Activated CD8-positive, alpha-beta memory T cell treated with anti-CD3 and anti-CD28 coated beads, Interleukin-2, amount 50 U/mL, for 48 hours (primary cell): ENCODE measurements around the gene RPL3.

Experiments used
- DNase-seq: peaks from one replicate; pipeline ENCODE4 v3.0.0-alpha.2; 2020

RPL3 gene

DNA sequence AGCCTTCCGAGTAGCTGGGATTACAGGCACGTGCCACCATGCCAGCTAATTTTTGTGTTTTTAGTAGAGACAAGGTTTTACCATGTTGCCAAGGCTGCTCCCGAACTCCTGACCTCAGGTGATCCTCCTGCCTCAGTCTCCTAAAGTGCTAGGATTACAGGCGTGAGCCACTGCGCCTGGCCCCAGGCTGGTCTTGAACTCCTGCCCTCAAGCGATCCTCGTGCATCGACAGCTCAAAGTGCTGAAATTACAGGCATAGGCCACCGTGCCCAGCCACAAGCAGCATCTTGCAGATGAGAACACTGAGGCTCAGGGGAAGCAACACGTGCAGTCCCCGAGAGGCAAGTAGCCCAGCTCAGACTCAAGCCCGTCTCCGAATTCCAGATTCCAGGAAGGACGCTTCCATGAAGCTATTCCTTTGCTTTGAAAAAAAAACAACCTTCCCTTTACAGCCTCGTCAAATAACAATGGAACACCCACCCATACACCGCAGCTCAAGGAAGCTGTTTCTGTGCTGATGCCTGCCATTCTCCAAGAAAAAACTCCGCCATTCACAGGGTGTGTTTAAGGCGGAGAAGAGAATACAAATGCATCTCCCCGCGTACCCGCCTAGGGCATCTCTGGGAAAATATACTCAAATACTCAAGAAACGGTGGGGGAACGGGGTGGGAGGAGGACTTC, 40.1 kb downstream of the RPL3 start:
- DNase-seq: no peak

DNA sequence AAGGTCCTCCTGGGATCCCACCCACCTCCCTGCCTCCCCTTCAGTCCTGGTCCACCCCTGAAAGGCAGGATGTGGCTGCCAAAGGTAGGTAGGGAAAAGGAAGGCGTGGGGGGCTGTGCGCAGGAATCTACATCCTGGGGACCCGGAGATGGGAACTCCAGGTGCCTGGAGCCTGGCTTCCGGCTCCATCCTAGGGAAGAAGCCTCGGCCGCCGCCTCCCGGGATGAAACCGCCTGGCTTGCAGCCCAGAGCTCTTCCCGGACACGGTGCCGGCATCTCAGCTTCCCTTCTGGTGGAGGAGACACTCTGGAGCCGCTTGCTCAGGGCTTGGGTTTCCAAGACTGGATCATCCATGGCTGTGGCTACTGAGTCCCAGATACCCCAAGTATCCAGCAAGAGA, 41.4 kb downstream of the RPL3 start:
- DNase-seq: no peak

DNA sequence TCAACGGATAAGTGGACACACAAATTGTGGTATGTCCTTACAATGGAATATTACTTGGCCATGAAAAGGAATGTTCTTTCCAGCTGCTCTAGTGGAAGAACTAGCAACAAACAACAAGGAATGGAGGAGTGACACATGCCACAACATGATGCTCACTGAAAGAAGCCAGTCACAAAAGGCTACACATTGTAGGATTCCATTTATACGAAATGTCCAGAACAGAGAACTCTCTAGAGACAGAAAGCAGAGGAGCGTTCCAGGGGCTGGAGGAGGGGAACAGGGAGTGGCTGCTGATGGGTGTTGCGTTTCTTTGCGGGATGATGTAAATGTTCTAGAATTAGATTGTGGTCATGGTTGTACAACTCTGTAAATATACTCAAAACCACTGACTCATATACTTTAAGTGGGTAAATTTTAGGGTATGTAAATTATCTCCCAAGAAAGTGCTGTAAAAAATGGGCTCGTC, 42.2 kb downstream of the RPL3 start:
- no peak for DNase-seq

DNA sequence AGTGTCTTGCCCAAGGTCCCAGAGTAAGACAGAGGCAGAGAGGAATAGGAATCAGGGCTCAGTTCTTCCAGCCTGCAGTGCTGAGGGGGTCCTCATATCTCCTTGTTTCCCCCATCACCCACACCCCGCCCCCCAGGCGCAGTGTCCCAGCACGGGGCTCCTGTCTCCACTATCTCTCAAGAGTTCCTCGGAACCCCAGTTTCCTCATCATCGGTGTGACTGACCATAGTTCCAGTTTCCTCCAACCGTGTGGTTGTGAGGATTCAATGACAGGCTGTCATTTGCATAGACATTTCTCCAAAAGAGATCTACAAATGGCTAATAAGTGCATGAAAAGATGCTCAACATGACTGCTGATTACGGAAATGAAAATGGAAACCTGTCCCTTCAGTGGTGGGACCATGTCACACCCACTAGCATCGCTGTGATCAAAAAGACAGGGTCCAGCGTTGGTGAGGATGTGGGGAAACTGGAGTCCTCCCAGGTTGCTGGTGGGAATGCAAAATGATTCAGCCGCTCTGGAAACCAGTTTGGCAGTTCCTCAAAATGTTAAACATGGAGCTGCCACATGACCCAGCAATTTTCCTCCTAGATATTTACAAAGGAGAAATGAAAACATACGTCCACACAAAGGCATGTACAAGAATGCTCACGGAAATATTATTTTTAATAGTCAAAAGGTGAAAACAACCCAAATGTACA, 42.8 kb downstream of the RPL3 start:
- no peak for DNase-seq

DNA sequence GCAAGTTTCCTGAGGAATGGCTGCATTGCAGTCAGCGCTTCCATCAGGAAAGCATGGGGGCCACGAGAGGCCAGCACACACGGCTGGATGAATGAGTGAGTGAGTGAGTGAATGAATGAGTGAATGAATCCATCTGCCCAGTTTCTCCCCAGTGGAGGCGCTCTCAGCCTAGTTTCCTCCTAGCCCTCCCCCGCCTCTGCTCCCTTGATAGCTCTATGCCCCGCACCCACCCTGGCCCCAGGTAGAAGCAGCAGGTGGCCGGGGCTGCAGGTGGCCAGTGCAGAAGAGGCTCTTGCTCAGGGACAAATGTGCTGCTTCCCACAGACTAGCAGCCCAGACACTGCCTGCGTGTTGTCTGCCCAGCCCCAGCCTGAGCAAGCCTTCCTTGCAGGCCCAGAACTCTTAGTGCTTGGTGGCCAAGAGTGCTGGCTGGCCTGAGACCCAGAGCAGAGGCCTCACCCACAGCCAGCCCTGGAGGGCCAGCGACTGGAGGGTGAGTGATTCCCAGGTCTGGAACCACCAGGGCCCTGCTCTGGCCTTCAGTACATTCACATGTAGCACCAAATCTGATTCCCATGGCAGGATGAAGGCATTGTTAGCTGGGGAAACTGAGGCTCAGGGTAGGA, 43.5 kb downstream of the RPL3 start:
- no peak for DNase-seq

DNA sequence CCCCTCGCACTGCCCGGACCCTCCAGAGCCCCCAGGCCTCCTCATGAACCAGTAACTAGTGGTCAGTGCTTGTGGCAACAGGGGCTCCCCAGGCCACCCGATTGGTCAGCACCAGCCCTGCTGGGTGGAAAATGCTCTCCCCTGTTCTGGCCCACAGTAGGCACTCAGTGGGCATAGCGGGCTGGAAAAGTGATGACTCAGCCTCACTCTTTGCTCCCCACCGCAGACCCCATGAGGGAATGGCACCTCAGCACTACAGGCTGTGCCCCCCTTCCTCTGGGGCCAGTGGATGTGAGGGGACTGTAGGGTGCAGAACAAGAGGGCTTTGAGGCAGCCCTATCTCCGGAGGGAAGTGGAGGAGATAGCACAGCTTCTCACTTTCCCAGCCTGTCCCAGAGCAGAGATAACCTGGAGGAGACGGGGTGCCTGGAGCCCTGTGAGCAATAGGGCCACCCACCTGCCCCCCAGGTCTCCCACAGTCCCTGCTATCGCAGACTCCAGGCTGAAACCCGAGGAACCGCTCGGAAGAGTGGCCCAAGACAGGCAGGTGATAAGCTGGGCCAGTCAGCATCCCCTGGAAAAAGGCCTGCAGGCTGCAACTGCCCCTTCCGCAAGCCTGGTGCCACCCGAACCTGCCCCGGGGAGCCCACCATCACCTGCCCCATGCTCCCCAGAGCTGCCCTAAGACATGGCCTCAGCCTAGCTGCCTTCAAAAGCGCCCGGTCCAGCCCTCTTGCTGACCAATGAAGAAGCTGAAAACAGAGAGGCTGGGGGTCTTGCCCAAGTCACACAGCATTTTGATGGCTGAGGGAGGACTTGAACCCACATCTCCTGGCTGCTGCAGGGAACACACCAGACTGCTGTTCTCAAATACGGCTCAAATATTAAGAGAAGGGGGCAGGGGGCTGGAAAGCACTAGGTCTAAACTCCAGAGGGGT, 45.2 kb downstream of the RPL3 start:
- no peak for DNase-seq

DNA sequence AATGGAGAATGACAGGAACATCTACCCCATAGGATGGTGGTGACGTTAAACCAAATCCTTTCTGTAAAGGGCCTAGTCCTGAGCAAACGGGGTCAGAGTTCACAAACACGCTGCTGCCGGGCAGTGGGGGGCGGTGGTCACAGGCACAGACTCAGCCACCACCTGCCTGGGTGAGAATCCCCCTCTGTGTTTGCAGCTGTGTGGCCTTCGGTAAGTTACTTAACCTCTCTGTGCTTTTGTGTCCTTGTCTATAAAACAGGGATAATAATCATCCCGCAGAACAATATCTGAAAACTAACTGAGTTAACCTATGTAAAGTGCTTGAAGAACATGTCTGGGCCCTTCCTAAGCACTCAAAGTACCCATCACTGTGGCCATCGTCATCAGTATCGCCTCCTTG, 48.6 kb downstream of the RPL3 start:
- DNase-seq: no peak

DNA sequence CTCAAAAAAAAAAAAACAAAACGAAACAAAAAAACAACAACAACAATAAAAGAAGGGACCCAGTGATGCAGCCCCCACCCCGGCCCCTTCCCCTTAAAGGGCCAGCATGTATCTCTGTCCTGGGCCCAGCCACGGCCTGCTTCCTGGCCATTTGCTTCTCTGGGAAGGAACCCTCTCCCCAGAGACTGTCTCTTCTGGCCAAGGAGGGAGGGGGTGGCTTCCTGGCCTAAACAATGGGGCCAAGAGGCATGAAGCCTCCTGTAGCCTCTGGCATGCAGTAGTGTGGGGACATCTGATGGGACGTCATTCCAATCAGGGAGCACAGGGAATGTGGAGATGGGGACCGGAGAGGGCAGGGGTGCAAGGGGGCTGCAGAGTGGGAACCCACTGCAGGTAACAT, 49.1 kb downstream of the RPL3 start:
- DNase-seq: no peak

DNA sequence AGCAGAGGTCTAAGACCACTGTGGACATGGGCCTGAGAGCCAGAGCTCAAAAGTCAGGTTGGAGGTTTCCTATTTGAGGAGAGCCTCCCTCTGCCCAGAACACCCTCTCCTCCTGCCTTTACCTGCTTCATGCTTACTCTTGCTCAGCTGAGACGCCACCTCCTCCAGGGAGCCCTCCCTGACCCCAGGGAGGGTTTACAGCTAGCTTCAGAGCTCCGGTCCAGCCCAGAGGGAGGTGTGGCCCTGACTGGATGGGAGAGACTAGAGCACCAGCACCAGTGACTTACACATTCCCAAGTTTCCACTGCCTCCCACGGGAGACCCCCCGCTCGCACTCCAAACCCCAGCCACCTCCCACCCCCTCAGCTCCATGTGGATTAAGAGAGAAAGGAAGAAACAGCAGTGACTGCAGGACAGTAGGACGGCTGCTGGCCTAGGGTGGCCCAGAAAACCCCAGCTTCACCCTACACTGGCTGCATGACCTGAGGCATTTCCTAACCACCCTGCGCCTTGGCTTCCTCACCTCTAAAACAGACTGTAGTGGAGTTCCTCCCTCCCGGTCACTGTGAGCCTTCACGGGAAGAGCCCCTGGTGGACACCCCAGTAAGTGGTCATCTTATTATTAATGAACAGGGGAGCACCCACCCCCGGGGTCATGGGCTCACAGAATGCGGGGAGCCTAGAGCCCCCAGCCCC, 50.2 kb downstream of the RPL3 start:
- no peak for DNase-seq

DNA sequence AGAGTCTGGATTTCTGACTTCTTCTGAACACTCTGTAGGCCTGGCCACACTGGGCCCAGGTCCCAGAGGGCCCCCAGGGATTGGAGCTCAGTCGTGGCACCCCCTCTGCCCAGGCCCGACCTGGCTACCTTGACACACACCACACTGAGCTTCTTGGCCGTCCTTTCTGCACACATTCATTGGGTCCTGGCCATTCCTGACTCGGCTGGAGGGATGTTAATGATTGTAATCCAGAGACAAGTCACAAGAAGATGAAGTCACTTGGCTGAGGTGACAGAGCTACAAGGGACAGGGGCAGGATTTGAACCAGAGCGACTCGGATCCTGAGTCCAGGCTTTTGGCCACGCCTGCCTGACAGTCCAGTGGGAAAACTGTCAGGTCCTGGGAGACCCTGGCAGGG, 50.8 kb downstream of the RPL3 start:
- DNase-seq: no peak

DNA sequence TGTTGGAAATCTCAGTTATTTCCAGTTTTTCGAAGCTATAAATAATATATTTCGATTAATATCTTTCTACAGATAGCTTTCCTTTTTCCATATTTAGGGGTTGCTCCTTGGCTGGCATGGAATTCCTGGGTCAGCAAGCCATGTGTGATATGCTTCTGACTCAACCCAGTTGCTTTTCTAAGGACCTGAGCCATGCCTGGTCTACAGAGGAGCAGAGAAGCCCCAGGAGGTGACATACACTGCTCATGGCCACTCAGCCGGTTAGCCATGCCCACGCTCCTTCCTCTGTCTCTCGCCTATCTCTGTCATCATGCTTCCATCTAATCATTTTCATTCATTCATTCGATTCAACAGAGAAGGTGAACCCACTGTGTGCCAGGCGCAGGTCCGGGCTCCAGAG, 51.4 kb downstream of the RPL3 start:
- no peak for DNase-seq

DNA sequence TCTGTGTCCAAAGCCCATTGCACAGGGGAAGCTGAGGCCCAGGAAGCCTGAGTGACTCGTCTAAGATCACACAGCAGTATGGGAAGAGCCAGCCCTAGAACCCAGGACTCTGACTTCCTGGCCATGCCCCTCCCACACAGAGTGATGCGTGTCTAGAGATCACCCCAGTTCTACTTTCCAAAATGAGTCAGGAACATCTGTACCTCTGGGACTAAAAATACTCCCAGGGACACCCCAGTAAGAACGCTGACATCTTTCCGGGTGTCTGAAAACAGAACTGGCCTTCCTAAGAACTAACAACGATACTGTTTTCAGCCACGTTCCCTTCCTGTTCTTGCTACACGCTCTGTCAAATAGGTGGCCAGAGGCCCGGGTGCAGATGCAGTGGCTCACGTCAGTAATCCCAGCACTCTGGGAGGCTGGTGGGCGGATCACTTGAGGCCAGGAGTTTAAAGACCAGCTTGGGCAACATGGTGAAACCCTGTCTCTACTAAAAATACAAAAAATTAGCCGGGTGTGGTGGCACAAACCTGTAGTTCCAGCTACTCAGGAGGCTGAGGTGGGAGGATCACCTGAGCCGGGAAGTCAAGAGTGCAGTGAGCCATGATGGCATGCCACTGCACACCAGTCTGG, 52.9 kb downstream of the RPL3 start:
- DNase-seq: no peak

DNA sequence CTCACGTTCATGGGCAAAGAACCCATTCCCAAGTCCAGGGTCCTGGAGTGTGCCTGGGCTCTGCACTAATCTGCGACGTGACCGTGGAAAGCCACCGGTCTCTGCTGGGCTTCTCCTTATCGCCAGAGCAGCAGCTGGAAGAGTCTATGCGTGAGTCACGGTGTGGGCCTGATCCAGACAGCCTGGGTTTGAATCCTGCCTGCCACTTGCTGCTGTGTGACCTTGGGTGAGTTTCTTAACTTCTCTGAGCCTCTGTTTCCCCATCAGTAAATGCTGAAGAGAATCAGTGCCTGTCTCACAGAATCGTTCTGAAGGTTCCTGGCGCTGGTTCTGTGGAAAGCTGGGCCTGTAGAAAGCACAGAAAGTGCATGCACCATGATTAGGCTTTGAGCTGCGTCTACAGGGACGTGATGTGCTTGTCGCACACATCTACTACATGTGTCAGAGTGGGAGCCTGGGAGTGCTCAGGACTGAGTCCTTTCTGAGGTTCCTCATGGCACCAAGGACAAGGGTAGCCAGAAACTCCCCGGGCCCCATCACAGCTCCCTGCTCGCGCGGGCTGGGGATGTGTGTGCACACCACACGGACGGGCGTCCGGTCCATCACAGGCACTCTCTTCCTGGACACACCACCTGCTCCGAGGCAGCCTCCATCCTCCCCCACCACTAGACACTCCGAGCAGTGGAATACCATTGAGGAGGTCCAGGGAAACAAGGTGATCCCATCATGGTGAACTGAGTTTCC, 54.1 kb downstream of the RPL3 start:
- no peak for DNase-seq

DNA sequence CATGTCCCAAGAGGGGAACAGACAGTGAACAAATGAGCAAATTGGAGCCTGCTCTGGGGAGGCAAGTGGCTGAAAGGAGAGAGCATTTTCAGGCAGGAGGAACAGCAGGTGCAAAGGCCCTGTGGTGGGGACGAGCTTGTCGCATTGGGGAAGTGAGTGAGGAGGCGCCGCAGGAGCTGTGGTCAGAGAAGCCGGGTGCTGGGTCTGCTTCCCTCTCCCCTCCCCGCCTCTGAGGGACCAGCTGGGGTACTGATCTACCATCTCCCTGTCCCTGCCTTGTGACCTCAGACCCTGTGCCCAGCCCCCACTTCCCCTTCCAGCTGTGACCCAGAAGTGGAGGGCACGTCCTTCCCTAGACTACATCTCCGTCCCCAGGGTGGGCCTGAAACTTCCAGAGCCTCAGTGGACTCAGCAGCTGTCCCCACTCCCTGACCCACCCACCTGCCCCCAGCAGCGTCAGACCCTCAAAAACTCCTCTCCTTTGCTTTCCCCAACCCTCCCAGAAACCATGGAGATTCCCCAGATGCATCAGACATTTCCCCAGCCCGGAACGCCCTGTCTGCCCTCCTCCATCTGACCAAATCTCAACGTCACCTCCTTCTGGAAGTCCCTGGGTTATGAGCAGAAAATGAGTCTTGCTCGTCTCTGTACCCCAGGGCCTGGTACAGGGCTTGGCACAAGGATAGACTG, 54.9 kb downstream of the RPL3 start:
- no peak for DNase-seq

DNA sequence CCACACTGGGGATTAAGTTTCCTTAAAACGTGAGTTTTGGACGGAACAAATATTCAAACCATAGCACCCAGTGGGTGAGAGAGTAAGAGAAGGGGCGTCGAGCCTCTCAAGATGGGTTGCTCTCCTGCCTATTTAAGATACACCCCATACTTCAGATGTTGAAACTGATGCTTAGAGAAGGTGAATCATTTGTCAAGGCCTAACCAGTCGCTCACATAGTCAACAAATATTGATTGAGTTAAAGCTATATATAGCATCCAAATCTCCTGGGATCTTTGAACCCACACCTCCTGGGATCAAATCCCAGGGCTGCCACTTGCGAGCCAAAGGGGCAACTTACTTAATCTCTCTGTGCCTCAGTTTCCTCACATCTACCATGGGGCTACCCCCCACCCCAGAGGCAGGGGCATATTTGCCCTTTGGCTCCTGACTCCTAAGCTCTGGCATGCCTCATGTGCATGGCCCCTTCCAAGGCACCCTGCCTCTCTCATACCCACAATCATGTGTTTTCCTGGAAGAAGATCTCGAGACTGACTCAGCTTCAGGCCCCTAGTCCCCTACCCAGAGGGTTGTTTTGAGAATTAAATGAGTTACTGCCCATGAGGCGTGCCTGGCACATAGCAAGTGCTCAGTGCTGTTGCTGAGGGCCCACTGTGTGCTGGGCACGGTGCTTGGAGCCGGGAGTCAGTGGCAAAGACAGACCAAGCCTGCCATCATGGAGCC, 55.6 kb downstream of the RPL3 start:
- DNase-seq: no peak
